ENCODE data around the gene THEM5.

The THEM5 gene

GRCh38 chr1:151809290-151809984 lies 44.1 kb downstream of the THEM5 start:
- Mint-ChIP-seq H3K4me3 (no peak overlapping the region), H3K27ac (peak overlapping the region; percentile 43), H3K36me3 (peaks cover 64% of the 10 kb centered on the region), H3K9me3 (no peaks in the 10 kb centered on the region), H3K4me1 (peaks cover 35% of the 10 kb centered on the region)
- ATAC-seq (no peak), DNase-seq (ENCODE audit: low spot score in 2 of 2) (no peak)

GRCh38 chr1:151807766-151808165 lies 45.7 kb downstream of the THEM5 start:
- Mint-ChIP-seq H3K36me3 (peaks cover 51% of the 10 kb centered on the region), H3K9me3 (no peaks in the 10 kb centered on the region), H3K27ac (peak overlapping the region; percentile 43)

GRCh38 chr1:151807131-151807530 lies 46.4 kb downstream of the THEM5 start:
- H3K36me3 Mint-ChIP-seq, result peaks cover 44% of the 10 kb centered on the region

More at GRCh38 chr1:151807766-151808165, 45.7 kb downstream of the THEM5 start:
- no peak for DNase-seq (ENCODE audit: low spot score in 2 of 2)
- ATAC-seq, result no peak
- Mint-ChIP-seq H3K4me1 (peaks cover 37% of the 10 kb centered on the region), H3K4me3 (no peak overlapping the region)

GRCh38 chr1:151806170-151806569 lies 47.3 kb downstream of the THEM5 start:
- H3K36me3 Mint-ChIP-seq, result peaks cover 35% of the 10 kb centered on the region
- ATAC-seq, result no peak
- H3K4me3 Mint-ChIP-seq, result no peak overlapping the region
- no peaks in the 10 kb centered on the region for H3K9me3 Mint-ChIP-seq
- peaks cover 30% of the 10 kb centered on the region for H3K4me1 Mint-ChIP-seq
- DNase-seq (ENCODE audit: low spot score in 2 of 2), result no peak
- peak overlapping the region; percentile 43 for H3K27ac Mint-ChIP-seq

More at GRCh38 chr1:151807131-151807530, 46.4 kb downstream of the THEM5 start:
- Mint-ChIP-seq H3K4me1 (peaks cover 33% of the 10 kb centered on the region), H3K9me3 (no peaks in the 10 kb centered on the region), H3K4me3 (no peak overlapping the region), H3K27ac (peak overlapping the region; percentile 43)
- ATAC-seq (no peak), DNase-seq (ENCODE audit: low spot score in 2 of 2) (no peak)

GRCh38 chr1:151805066-151805820 lies 48.3 kb downstream of the THEM5 start, which contains the start of gene LINGO4:
Gene LINGO4, minus strand, starts transcription at chr1:151805419. Its CDS starts 2,715 bp downstream, at chr1:151802704.
- H3K36me3 Mint-ChIP-seq, result peaks cover 26% of the 10 kb centered on the region
- ATAC-seq, result no peak
- H3K4me1 Mint-ChIP-seq, result peaks cover 33% of the 10 kb centered on the region
- H3K27ac Mint-ChIP-seq, result peak within 1 kb of the TSS; percentile 43
- no peaks in the 10 kb centered on the region for H3K9me3 Mint-ChIP-seq
- no peak within 1 kb of the TSS for H3K4me3 Mint-ChIP-seq
- DNase-seq (ENCODE audit: low spot score in 2 of 2), result no peak

- H3K4me1 Mint-ChIP-seq, result peaks cover 38% of the 10 kb centered on the region
- no peak for ATAC-seq
- peak overlapping the region; percentile 16 for H3K27ac Mint-ChIP-seq
- no peak overlapping the region for H3K4me3 Mint-ChIP-seq
- peaks cover 14% of the 10 kb centered on the region for H3K36me3 Mint-ChIP-seq
- H3K9me3 Mint-ChIP-seq, result no peaks in the 10 kb centered on the region
- DNase-seq (ENCODE audit: low spot score in 2 of 2), result no peak
Observed at GRCh38 chr1:151803915-151804314, 49.6 kb downstream of the THEM5 start.

GRCh38 chr1:151803164-151803563 lies 50.3 kb downstream of the THEM5 start:
- peak overlapping the region; percentile 16 for H3K27ac Mint-ChIP-seq
- peaks cover 11% of the 10 kb centered on the region for H3K36me3 Mint-ChIP-seq
- ATAC-seq (no peak), DNase-seq (ENCODE audit: low spot score in 2 of 2) (no peak)
- no peaks in the 10 kb centered on the region for H3K9me3 Mint-ChIP-seq
- peaks cover 38% of the 10 kb centered on the region for H3K4me1 Mint-ChIP-seq
- no peak overlapping the region for H3K4me3 Mint-ChIP-seq

- DNase-seq (ENCODE audit: low spot score in 2 of 2), result no peak
- ATAC-seq, result no peak
- Mint-ChIP-seq H3K27ac (peak overlapping the region; percentile 16), H3K4me3 (no peak overlapping the region), H3K4me1 (peaks cover 38% of the 10 kb centered on the region), H3K36me3 (peaks cover 3% of the 10 kb centered on the region), H3K9me3 (no peaks in the 10 kb centered on the region)
Observed at GRCh38 chr1:151802372-151802771, 51.1 kb downstream of the THEM5 start.

GRCh38 chr1:151801846-151802245 lies 51.7 kb downstream of the THEM5 start:
- no peak for ATAC-seq

GRCh38 chr1:151801310-151801820 lies 52.1 kb downstream of the THEM5 start:
- no peak overlapping the region for H3K4me3 Mint-ChIP-seq
- no peak for ATAC-seq
- H3K27ac Mint-ChIP-seq, result no peak overlapping the region
- no peak for DNase-seq (ENCODE audit: low spot score in 2 of 2)
- H3K4me1 Mint-ChIP-seq, result peaks cover 38% of the 10 kb centered on the region
- no peaks in the 10 kb centered on the region for H3K9me3 Mint-ChIP-seq
- no peaks in the 10 kb centered on the region for H3K36me3 Mint-ChIP-seq

More at GRCh38 chr1:151801846-151802245, 51.7 kb downstream of the THEM5 start:
- no peaks in the 10 kb centered on the region for H3K9me3 Mint-ChIP-seq
- no peak for DNase-seq (ENCODE audit: low spot score in 2 of 2)
- H3K36me3 Mint-ChIP-seq, result no peaks in the 10 kb centered on the region
- H3K27ac Mint-ChIP-seq, result peak overlapping the region; percentile 16
- peaks cover 38% of the 10 kb centered on the region for H3K4me1 Mint-ChIP-seq
- H3K4me3 Mint-ChIP-seq, result no peak overlapping the region

- Mint-ChIP-seq H3K9me3 (no peaks in the 10 kb centered on the region), H3K4me3 (peak overlapping the region; percentile 15), H3K4me1 (peaks cover 38% of the 10 kb centered on the region), H3K36me3 (no peaks in the 10 kb centered on the region), H3K27ac (no peak overlapping the region)
- ATAC-seq (no peak), DNase-seq (ENCODE audit: low spot score in 2 of 2) (no peak)
Observed at GRCh38 chr1:151800830-151801229, 52.7 kb downstream of the THEM5 start.

GRCh38 chr1:151799179-151800022 lies 54.1 kb downstream of the THEM5 start:
- H3K9me3 Mint-ChIP-seq, result no peaks in the 10 kb centered on the region
- no peak overlapping the region for H3K4me3 Mint-ChIP-seq
- H3K27ac Mint-ChIP-seq, result peak overlapping the region; percentile 52
- peaks cover 2% of the 10 kb centered on the region for H3K36me3 Mint-ChIP-seq
- ATAC-seq (no peak), DNase-seq (ENCODE audit: low spot score in 2 of 2) (no peak)
- H3K4me1 Mint-ChIP-seq, result peaks cover 34% of the 10 kb centered on the region

GRCh38 chr1:151798571-151798970 lies 54.9 kb downstream of the THEM5 start:
- Mint-ChIP-seq H3K36me3 (peaks cover 7% of the 10 kb centered on the region), H3K27ac (peak overlapping the region; percentile 52), H3K9me3 (no peaks in the 10 kb centered on the region), H3K4me1 (peaks cover 26% of the 10 kb centered on the region), H3K4me3 (peak overlapping the region; percentile 20)
- ATAC-seq (peak; percentile 55), DNase-seq (ENCODE audit: low spot score in 2 of 2) (no peak)

Measured in stimulated activated effector memory CD8-positive, alpha-beta T cell treated with anti-CD3 and anti-CD28 coated beads, Interleukin-12 subunit alpha, Interleukin-12 subunit beta, amount 100 ng/mL, for 72 hours (primary cell).